Fibroblast of upper back skin (primary cell): Measurements from ENCODE around the gene SLC50A1.
A peak's percentile ranks its signal among the peaks of the same experiment; 100 is the strongest.
"Not testable (repeated sequence)": the region's sequence is repeated elsewhere in the genome, so short reads cannot be mapped to it uniquely, and the experiment has no call there.

Experiments
- DNase-seq: peaks from one replicate; pipeline ENCODE4 v3.0.0-alpha.2; 2013

SLC50A1 gene

GRCh38 chr1:155117610-155118009 is 18.0 kb upstream of the SLC50A1 start:
- no peak for DNase-seq

- not testable (repeated sequence) for DNase-seq
Measured at GRCh38 chr1:155118090-155118489, 17.6 kb upstream of the SLC50A1 start.

- no peak for DNase-seq
Measured at GRCh38 chr1:155120253-155120652, 15.4 kb upstream of the SLC50A1 start.

- DNase-seq: no peak
Measured at GRCh38 chr1:155121249-155121648, 14.4 kb upstream of the SLC50A1 start.

GRCh38 chr1:155122308-155122707 is 13.3 kb upstream of the SLC50A1 start:
- DNase-seq: no peak

GRCh38 chr1:155123801-155124200 is 11.9 kb upstream of the SLC50A1 start:
- no peak for DNase-seq

GRCh38 chr1:155124503-155125463 is 10.9 kb upstream of the SLC50A1 start:
- peak; percentile 24 for DNase-seq

- no peak for DNase-seq
Measured at GRCh38 chr1:155125511-155125945, 10.1 kb upstream of the SLC50A1 start.

GRCh38 chr1:155125946-155126555 is 9.6 kb upstream of the SLC50A1 start:
- DNase-seq: no peak

GRCh38 chr1:155126556-155127104 is 9.0 kb upstream of the SLC50A1 start:
- DNase-seq: no peak

GRCh38 chr1:155127105-155127966 is 8.3 kb upstream of the SLC50A1 start, which contains the start of gene EFNA1:
EFNA1 (plus strand) TSS chr1:155127876; CDS start chr1:155127978, 102 bp downstream.
- peak; percentile 11 for DNase-seq

GRCh38 chr1:155127967-155128754 is 7.5 kb upstream of the SLC50A1 start:
- no peak for DNase-seq

- no peak for DNase-seq
Measured at GRCh38 chr1:155128755-155129473, 6.7 kb upstream of the SLC50A1 start.

- no peak for DNase-seq
Measured at GRCh38 chr1:155130272-155131006, 5.2 kb upstream of the SLC50A1 start.

- DNase-seq: no peak
Measured at GRCh38 chr1:155131285-155131684, 4.4 kb upstream of the SLC50A1 start.

- DNase-seq: no peak
Measured at GRCh38 chr1:155131856-155132255, 3.8 kb upstream of the SLC50A1 start.

- DNase-seq: no peak
Measured at GRCh38 chr1:155133799-155134281, 1.8 kb upstream of the SLC50A1 start.

GRCh38 chr1:155134322-155134721 is 1.3 kb upstream of the SLC50A1 start:
- no peak for DNase-seq

- DNase-seq: peak; percentile 92
Measured at GRCh38 chr1:155134880-155135414, 705 bp upstream of the SLC50A1 start.

GRCh38 chr1:155136748-155137147 is 1.1 kb downstream of the SLC50A1 start:
- no peak for DNase-seq
